RWPE2 (cell line): ENCODE data around the gene CA10.
A peak's percentile ranks its signal among the peaks of the same experiment; 100 is the strongest.

Source experiments
- ATAC-seq: fragments of 200-7000 bp; cut with Tn5 transposase; 3 replicates; pipeline ENCODE4 v1.9.1; 2021; ENCODE audit warnings: low read depth
- DNase-seq: peaks from one replicate; pipeline ENCODE4 v3.0.0-alpha.2; 2020; ENCODE audit warnings: low spot score
- H3K27ac ChIP-seq: fragments of 450-650 bp; 2 replicates; pipeline ENCODE4 v1.5.1; 2017; ENCODE audit warnings: mild to moderate bottlenecking; ENCODE audit not compliant: poor library complexity, severe bottlenecking
- H3K27me3 ChIP-seq: fragments of 250-450 bp; sonication (Bioruptor Pico); 2 replicates; pipeline ENCODE4 v1.5.1; 2021; ENCODE audit warnings: mild to moderate bottlenecking, moderate library complexity; ENCODE audit not compliant: insufficient read depth, poor library complexity, severe bottlenecking
- H3K36me3 ChIP-seq: fragments of 250-450 bp; sonication (Bioruptor Pico); 2 replicates; pipeline ENCODE4 v1.5.1; 2020; ENCODE audit warnings: low read depth, mild to moderate bottlenecking, moderate library complexity
- H3K4me1 ChIP-seq: fragments of 250-450 bp; sonication (Bioruptor Pico); 2 replicates; pipeline ENCODE4 v1.5.1; 2021; ENCODE audit warnings: mild to moderate bottlenecking, moderate library complexity; ENCODE audit not compliant: insufficient read depth, poor library complexity, severe bottlenecking
- H3K4me3 ChIP-seq: fragments of 250-450 bp; sonication (Bioruptor Pico); 2 replicates; pipeline ENCODE4 v1.5.1; 2021; ENCODE audit warnings: mild to moderate bottlenecking, moderate library complexity; ENCODE audit not compliant: severe bottlenecking
- H3K9me3 ChIP-seq: fragments of 250-450 bp; sonication (Bioruptor Pico); 2 replicates; pipeline ENCODE4 v1.5.1; 2021; ENCODE audit warnings: mild to moderate bottlenecking, moderate library complexity; ENCODE audit not compliant: severe bottlenecking
- CTCF ChIP-seq: fragments of 450-650 bp; IDR thresholded peaks from one replicate; pipeline ENCODE4 v1.5.1; 2017; ENCODE audit warnings: mild to moderate bottlenecking, moderate library complexity; ENCODE audit not compliant: poor library complexity, severe bottlenecking

The CA10 gene

GRCh38 chr17:51740531-51740930 lies 418.0 kb downstream of the CA10 start:
- Histone ChIP-seq H3K36me3 (no peaks in the 10 kb centered on the region), H3K27ac (no peak overlapping the region), H3K4me1 (no peaks in the 10 kb centered on the region), H3K4me3 (no peak overlapping the region), H3K9me3 (no peaks in the 10 kb centered on the region), H3K27me3 (no peaks in the 10 kb centered on the region)
- ATAC-seq: no peak
- no peak for TF ChIP-seq CTCF
- no peak for DNase-seq

GRCh38 chr17:51739245-51739886 lies 419.1 kb downstream of the CA10 start:
- no peaks in the 10 kb centered on the region for H3K27me3 ChIP-seq
- TF ChIP-seq CTCF: no peak
- no peak overlapping the region for H3K4me3 ChIP-seq
- no peaks in the 10 kb centered on the region for H3K9me3 ChIP-seq
- no peaks in the 10 kb centered on the region for H3K4me1 ChIP-seq
- no peaks in the 10 kb centered on the region for H3K36me3 ChIP-seq
- no peak overlapping the region for H3K27ac ChIP-seq
- ATAC-seq (no peak), DNase-seq (no peak)

- no peaks in the 10 kb centered on the region for H3K4me1 ChIP-seq
- no peaks in the 10 kb centered on the region for H3K27me3 ChIP-seq
- DNase-seq: no peak
- TF ChIP-seq CTCF: no peak
- no peak overlapping the region for H3K27ac ChIP-seq
- no peak overlapping the region for H3K4me3 ChIP-seq
- no peaks in the 10 kb centered on the region for H3K9me3 ChIP-seq
- no peaks in the 10 kb centered on the region for H3K36me3 ChIP-seq
- no peak for ATAC-seq
These were observed 422.2 kb downstream of the CA10 start for GRCh38 chr17:51736356-51736755.

GRCh38 chr17:51734976-51735375 lies 423.5 kb downstream of the CA10 start:
- Histone ChIP-seq H3K9me3 (no peaks in the 10 kb centered on the region), H3K27ac (no peak overlapping the region), H3K36me3 (no peaks in the 10 kb centered on the region), H3K27me3 (no peaks in the 10 kb centered on the region), H3K4me1 (no peaks in the 10 kb centered on the region), H3K4me3 (no peak overlapping the region)
- ATAC-seq (no peak), DNase-seq (no peak)
- no peak for TF ChIP-seq CTCF

GRCh38 chr17:51734462-51734861 lies 424.1 kb downstream of the CA10 start:
- peak; percentile 56 for TF ChIP-seq CTCF
- no peak overlapping the region for H3K4me3 ChIP-seq
- no peak overlapping the region for H3K27ac ChIP-seq
- no peaks in the 10 kb centered on the region for H3K4me1 ChIP-seq
- H3K27me3 ChIP-seq: no peaks in the 10 kb centered on the region
- ATAC-seq (no peak), DNase-seq (no peak)
- H3K36me3 ChIP-seq: no peaks in the 10 kb centered on the region
- no peaks in the 10 kb centered on the region for H3K9me3 ChIP-seq
